Measurements from ENCODE around the gene CLDN6. TPM values are rescaled to one million over a fixed set of nuclear protein-coding genes. Genes with fewer than 3 reads are reported as not detected.
A peak's percentile ranks its signal among the peaks of the same experiment; 100 is the strongest.

Gene CLDN6
- total RNA-seq, 1 experiment from 2014 or later: 743 TPM

DNA sequence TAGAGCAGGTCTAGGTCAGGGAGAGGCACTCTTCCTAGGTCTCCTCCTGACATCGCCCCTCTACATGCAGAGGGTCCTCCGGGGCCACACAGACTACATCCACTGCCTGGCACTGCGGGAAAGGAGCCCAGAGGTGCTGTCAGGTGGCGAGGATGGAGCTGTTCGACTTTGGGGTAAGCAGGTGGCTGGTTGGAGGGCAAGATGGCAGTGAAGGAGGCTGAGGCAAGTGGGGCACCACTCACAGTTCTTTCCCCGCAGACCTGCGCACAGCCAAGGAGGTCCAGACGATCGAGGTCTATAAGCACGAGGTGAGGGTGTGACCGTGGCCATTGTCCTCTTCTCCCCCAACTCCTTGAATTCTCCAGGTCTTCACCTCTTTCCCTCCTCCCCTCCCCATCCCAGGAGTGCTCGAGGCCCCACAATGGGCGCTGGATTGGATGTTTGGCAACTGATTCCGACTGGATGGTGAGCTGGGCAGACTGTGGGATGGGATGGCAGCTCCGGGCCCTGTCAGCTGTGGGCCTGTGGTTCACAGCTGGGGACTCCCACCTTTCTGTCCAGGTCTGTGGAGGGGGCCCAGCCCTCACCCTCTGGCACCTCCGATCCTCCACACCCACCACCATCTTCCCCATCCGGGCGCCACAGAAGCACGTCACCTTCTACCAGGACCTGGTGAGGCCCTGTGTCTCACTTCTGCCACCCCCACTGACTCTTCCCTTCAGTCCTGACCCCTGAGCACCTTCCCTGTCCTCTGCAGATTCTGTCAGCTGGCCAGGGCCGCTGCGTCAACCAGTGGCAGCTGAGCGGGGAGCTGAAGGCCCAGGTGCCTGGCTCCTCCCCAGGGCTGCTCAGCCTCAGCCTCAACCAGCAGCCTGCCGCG lies 8.9 kb upstream of the CLDN6 start:
- H3K4me1 Mint-ChIP-seq: peaks cover 20 to 48% of the 10 kb centered on the region in 2 experiments
- H3K14ac ChIP-seq (ENCODE audit: insufficient read depth, low read length): no peak overlapping the region
- no peak overlapping the region for H2BK12ac ChIP-seq (ENCODE audit: insufficient read length, low read depth, low read length)
- H3K56ac ChIP-seq (ENCODE audit: insufficient read length, low read depth, low read length): no peak overlapping the region
- no peak overlapping the region for H2AFZ ChIP-seq (ENCODE audit: low read length)
- H3K4me1 ChIP-seq (ENCODE audit: insufficient read depth, low read length): peaks cover 2% of the 10 kb centered on the region; the same call in 1 of the 2 replicates
- no peak overlapping the region for H3K4ac ChIP-seq (ENCODE audit: low read depth, low read length)
- peak; percentile 37 for DNase-seq
- peaks cover 6% of the 10 kb centered on the region for H3K27me3 Mint-ChIP-seq (ENCODE audit: low read depth)
- no peak overlapping the region for H3T11ph ChIP-seq (ENCODE audit: low read length)
- H3K79me2 ChIP-seq (ENCODE audit: insufficient read depth, low read length): no peaks in the 10 kb centered on the region
- TF ChIP-seq, protein P1, sequence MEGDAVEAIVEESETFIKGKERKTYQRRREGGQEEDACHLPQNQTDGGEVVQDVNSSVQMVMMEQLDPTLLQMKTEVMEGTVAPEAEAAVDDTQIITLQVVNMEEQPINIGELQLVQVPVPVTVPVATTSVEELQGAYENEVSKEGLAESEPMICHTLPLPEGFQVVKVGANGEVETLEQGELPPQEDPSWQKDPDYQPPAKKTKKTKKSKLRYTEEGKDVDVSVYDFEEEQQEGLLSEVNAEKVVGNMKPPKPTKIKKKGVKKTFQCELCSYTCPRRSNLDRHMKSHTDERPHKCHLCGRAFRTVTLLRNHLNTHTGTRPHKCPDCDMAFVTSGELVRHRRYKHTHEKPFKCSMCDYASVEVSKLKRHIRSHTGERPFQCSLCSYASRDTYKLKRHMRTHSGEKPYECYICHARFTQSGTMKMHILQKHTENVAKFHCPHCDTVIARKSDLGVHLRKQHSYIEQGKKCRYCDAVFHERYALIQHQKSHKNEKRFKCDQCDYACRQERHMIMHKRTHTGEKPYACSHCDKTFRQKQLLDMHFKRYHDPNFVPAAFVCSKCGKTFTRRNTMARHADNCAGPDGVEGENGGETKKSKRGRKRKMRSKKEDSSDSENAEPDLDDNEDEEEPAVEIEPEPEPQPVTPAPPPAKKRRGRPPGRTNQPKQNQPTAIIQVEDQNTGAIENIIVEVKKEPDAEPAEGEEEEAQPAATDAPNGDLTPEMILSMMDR (conservative IDR thresholded peaks at IDR 0.05): no peak
- H4K20me1 ChIP-seq (ENCODE audit: control insufficient read depth, insufficient read depth, insufficient read length): no peaks in the 10 kb centered on the region
- H2BK5ac ChIP-seq (ENCODE audit: insufficient read length, low read length): no peak overlapping the region
- no peak overlapping the region for H4K5ac ChIP-seq (ENCODE audit: insufficient read length, low read depth, low read length)
- H2BK20ac ChIP-seq (ENCODE audit: low read depth, low read length, poor library complexity, severe bottlenecking): no peak overlapping the region
- no peaks in the 10 kb centered on the region for H3K9me3 Mint-ChIP-seq
- no peak overlapping the region for H2BK15ac ChIP-seq (ENCODE audit: low read depth, low read length)
- no peak overlapping the region for H3K4me2 ChIP-seq (ENCODE audit: insufficient read depth, insufficient read length, low read length)
- H3K27me3 ChIP-seq (ENCODE audit: insufficient read depth, low read length): no peaks in the 10 kb centered on the region
- peak overlapping the region in 1 of 3 experiments; percentile 40; a peak in 1 of 7 replicates for H3K27ac Mint-ChIP-seq
- WGBS (ENCODE audit: extremely low coverage, insufficient read length, low lambda C conversion rate): no CpG with 5 or more reads among the region's 24 CpGs
- H3K23me2 ChIP-seq (ENCODE audit: insufficient read length, low read depth, low read length, poor library complexity, severe bottlenecking): peaks cover 14% of the 10 kb centered on the region
- H3K23ac ChIP-seq (ENCODE audit: insufficient read length, low read depth, low read length): no peak overlapping the region
- H4K8ac ChIP-seq (replicated peaks; ENCODE audit: insufficient read length, low read depth, low read length): no peak overlapping the region
- no peak overlapping the region for H3K27ac ChIP-seq (ENCODE audit: insufficient read length, low read depth, low read length)
- peaks cover 14 to 43% (median 42%) of the 10 kb centered on the region in 3 experiments for H3K36me3 Mint-ChIP-seq (ENCODE audit: insufficient read depth in 1 of 3, low read depth in 3 of 3)
- H3K9me3 ChIP-seq (ENCODE audit: control insufficient read depth, low read depth, low read length): no peaks in the 10 kb centered on the region
- H3K4me3 Mint-ChIP-seq: no peak overlapping the region
- H4K91ac ChIP-seq (ENCODE audit: insufficient read length, low read depth, low read length): no peak overlapping the region
- no peak overlapping the region for H2AK5ac ChIP-seq (ENCODE audit: insufficient read length, low read length)
- H3K79me1 ChIP-seq (ENCODE audit: insufficient read depth, low read depth, low read length, poor library complexity, severe bottlenecking): no peaks in the 10 kb centered on the region
- H3K9ac ChIP-seq (ENCODE audit: extremely low read depth, insufficient read length, low read length): no peak overlapping the region
- H2BK120ac ChIP-seq (ENCODE audit: low read depth, low read length, poor library complexity, severe bottlenecking): no peak overlapping the region
- H3K18ac ChIP-seq (ENCODE audit: insufficient read length, low read depth, low read length): no peak overlapping the region

Data from H9 (cell line).